KMS-11 (cell line): ENCODE results near the gene AMOTL1.

ENCODE experiments used
- H2AFZ ChIP-seq: fragments of 200-600 bp; sonication (generic); 2 replicates; pipeline ENCODE4 v1.6.1; 2016; ENCODE audit warnings: antibody characterized with exemption, mixed run types, low read depth
- H3K27ac ChIP-seq: fragments of 200-600 bp; sonication (generic); 2 replicates; pipeline ENCODE4 v1.6.1; 2016; ENCODE audit warnings: mild to moderate bottlenecking, mixed run types
- H3K27me3 ChIP-seq: fragments of 200-600 bp; sonication (generic); 2 replicates; pipeline ENCODE4 v1.6.1; 2017; ENCODE audit warnings: mild to moderate bottlenecking, low read depth, mixed run types, moderate library complexity; ENCODE audit not compliant: insufficient read depth
- H3K36me3 ChIP-seq: fragments of 200-600 bp; sonication (generic); 2 replicates; pipeline ENCODE4 v1.6.1; 2017; ENCODE audit warnings: mild to moderate bottlenecking, mixed run types; ENCODE audit not compliant: insufficient read depth
- H3K4me1 ChIP-seq: fragments of 200-600 bp; sonication (generic); 2 replicates; pipeline ENCODE4 v1.6.1; 2016; ENCODE audit warnings: mild to moderate bottlenecking, low read depth, mixed run types; ENCODE audit not compliant: poor library complexity, severe bottlenecking
- H3K4me2 ChIP-seq: fragments of 200-600 bp; sonication (generic); 2 replicates; pipeline ENCODE4 v1.7.0; 2016; ENCODE audit warnings: mild to moderate bottlenecking, mixed run types
- H3K4me3 ChIP-seq: fragments of 200-600 bp; sonication (generic); IDR thresholded peaks from 2 replicates; pipeline ENCODE4 v1.6.1; 2017; ENCODE audit warnings: low read depth, low read length, mixed read lengths; ENCODE audit not compliant: insufficient read depth
- H3K79me2 ChIP-seq: fragments of 200-600 bp; sonication (generic); 2 replicates; pipeline ENCODE4 v1.6.1; 2016; ENCODE audit warnings: low read depth, mixed run types; ENCODE audit not compliant: insufficient read depth
- H3K9ac ChIP-seq: fragments of 200-600 bp; sonication (generic); 2 replicates; pipeline ENCODE4 v1.6.1; 2016; ENCODE audit warnings: mild to moderate bottlenecking, mixed run types
- H4K20me1 ChIP-seq: fragments of 200-600 bp; sonication (generic); 2 replicates; pipeline ENCODE4 v1.6.1; 2016; ENCODE audit warnings: mild to moderate bottlenecking, mixed run types; ENCODE audit not compliant: insufficient read depth
- TF ChIP-seq, protein P1 (sequence below): fragments of 200-600 bp; sonication (generic); conservative IDR thresholded peaks from 2 replicates; pipeline ENCODE4 v1.6.1; 2017; ENCODE audit warnings: low read depth, mild to moderate bottlenecking, antibody characterized with exemption, low read length, moderate library complexity, mixed read lengths

Gene AMOTL1

DNA sequence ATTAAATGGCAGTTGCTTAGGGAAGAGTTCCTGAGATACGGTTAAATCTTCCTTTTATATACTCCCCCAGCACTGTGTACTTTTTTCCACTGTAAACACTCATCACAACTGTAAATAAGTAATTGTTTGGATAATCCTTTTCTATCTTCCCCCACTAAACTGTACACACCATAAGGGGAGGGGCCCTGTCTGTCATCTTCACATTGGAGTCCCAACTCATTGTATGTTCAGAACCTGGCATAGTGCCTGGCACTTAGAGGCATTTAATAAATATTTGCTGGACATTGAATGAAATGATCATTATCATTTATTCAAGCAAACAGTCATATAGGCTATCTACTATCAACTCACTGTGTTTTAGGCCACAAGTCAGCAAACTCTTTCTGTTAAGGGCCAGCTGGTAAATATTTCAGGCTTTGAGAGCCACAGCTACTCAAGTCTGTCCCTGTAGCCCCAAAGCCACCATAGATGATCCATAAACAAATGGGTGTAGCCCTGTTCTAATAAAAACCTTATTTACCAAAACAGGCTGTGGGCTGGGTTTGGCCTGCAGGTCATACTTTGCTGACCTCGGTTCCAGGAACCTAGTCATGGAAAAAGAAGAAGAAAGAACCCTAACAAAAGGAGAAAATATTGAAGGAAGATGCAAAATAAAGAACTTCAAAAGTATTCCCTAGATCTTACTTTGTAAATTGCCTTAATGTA, 70.0 kb downstream of the AMOTL1 start:
- H3K27me3 ChIP-seq: no peaks in the 10 kb centered on the region
- no peak overlapping the region for H3K27ac ChIP-seq
- H3K36me3 ChIP-seq: no peaks in the 10 kb centered on the region
- H3K9ac ChIP-seq: no peak overlapping the region
- H2AFZ ChIP-seq: no peak overlapping the region
- no peak overlapping the region for H3K4me3 ChIP-seq
- TF ChIP-seq, protein P1, sequence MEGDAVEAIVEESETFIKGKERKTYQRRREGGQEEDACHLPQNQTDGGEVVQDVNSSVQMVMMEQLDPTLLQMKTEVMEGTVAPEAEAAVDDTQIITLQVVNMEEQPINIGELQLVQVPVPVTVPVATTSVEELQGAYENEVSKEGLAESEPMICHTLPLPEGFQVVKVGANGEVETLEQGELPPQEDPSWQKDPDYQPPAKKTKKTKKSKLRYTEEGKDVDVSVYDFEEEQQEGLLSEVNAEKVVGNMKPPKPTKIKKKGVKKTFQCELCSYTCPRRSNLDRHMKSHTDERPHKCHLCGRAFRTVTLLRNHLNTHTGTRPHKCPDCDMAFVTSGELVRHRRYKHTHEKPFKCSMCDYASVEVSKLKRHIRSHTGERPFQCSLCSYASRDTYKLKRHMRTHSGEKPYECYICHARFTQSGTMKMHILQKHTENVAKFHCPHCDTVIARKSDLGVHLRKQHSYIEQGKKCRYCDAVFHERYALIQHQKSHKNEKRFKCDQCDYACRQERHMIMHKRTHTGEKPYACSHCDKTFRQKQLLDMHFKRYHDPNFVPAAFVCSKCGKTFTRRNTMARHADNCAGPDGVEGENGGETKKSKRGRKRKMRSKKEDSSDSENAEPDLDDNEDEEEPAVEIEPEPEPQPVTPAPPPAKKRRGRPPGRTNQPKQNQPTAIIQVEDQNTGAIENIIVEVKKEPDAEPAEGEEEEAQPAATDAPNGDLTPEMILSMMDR: no peak
- H3K79me2 ChIP-seq: no peaks in the 10 kb centered on the region
- H4K20me1 ChIP-seq: no peaks in the 10 kb centered on the region
- H3K4me2 ChIP-seq: no peak overlapping the region
- H3K4me1 ChIP-seq: no peaks in the 10 kb centered on the region

DNA sequence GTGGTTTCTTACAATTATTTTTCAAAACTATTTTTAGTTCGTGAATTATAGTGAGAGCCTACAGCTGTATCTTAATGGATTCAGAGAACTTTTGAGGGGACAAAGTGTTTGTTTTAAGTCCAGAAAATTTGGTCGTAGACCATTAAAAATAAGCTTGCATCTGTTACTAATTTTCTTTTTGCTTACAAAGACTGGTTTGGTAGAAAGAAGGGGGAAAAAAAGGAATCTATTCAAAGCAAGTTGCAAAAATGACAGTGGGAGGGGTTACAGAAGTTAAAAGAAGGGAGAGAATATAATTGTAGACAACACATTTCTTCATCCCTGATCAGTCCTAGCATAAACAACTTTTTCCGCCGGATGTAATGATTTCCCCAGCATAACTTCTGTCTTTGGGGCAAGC, 72.1 kb downstream of the AMOTL1 start:
- H3K36me3 ChIP-seq: no peaks in the 10 kb centered on the region

DNA sequence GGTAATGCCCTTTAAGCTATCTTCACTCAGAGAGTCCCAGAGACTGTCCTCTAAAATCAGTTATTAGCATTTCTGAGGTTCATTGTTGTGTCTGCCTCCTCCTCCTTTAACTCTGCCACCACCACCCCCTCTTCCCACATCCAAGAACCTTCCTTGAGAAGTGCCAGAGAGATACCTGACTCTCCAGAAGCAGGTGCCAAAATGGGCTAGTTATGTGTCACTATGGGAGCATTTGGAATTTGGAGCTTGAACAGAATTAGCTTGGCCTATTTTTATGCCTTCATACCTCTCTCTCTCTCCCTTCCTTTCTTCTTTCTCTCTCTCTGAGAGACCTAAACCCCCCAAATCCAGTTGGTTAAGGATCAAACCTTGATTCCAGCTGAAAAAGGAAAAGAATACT, 75.9 kb downstream of the AMOTL1 start:
- H2AFZ ChIP-seq: no peak overlapping the region
- H3K27me3 ChIP-seq: no peaks in the 10 kb centered on the region
- H3K4me1 ChIP-seq: no peaks in the 10 kb centered on the region
- H3K4me3 ChIP-seq: no peak overlapping the region
- H3K79me2 ChIP-seq: no peaks in the 10 kb centered on the region
- TF ChIP-seq, protein P1: no peak
- no peaks in the 10 kb centered on the region for H4K20me1 ChIP-seq
- H3K9ac ChIP-seq: no peak overlapping the region
- no peak overlapping the region for H3K4me2 ChIP-seq
- no peaks in the 10 kb centered on the region for H3K36me3 ChIP-seq
- no peak overlapping the region for H3K27ac ChIP-seq

More for the DNA sequence above, 72.1 kb downstream of the AMOTL1 start:
- H3K4me3 ChIP-seq: no peak overlapping the region
- H3K9ac ChIP-seq: no peak overlapping the region
- no peak overlapping the region for H2AFZ ChIP-seq
- H3K27ac ChIP-seq: no peak overlapping the region
- H3K79me2 ChIP-seq: no peaks in the 10 kb centered on the region
- TF ChIP-seq, protein P1: no peak
- no peaks in the 10 kb centered on the region for H3K4me1 ChIP-seq
- no peaks in the 10 kb centered on the region for H4K20me1 ChIP-seq
- H3K27me3 ChIP-seq: no peaks in the 10 kb centered on the region
- H3K4me2 ChIP-seq: no peak overlapping the region

DNA sequence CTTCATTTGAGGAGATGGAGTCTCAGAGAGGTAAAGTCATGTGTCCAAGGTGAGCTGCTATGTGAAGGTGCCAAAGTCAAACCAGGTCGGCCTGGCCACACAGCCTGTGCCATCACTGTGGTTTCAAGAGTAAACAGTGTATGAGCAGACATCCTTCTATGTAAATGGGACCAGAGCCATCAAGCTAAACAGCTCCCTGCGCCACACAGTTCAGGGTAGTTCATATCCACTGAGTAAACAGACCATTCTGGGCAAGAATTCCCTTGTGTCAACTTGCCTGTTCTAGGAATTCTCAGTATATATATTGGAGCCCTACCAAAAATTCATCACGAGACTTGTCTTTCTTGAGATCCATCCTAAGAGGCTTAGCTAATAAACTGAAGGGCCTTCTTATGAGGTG, 77.5 kb downstream of the AMOTL1 start:
- no peaks in the 10 kb centered on the region for H3K4me1 ChIP-seq
- no peak overlapping the region for H3K27ac ChIP-seq
- no peak overlapping the region for H2AFZ ChIP-seq
- H3K27me3 ChIP-seq: no peaks in the 10 kb centered on the region
- no peaks in the 10 kb centered on the region for H3K79me2 ChIP-seq
- H3K36me3 ChIP-seq: no peaks in the 10 kb centered on the region
- no peaks in the 10 kb centered on the region for H4K20me1 ChIP-seq
- no peak overlapping the region for H3K4me3 ChIP-seq
- TF ChIP-seq, protein P1: no peak
- no peak overlapping the region for H3K9ac ChIP-seq
- H3K4me2 ChIP-seq: no peak overlapping the region
